Fibroblast of villous mesenchyme (primary cell): ENCODE data around the gene CACNA2D2. TPM values are rescaled to one million over a fixed set of nuclear protein-coding genes. Genes with fewer than 3 reads are reported as not detected.

Source experiments
- DNase-seq: peaks from one replicate; pipeline ENCODE4 v3.0.0-alpha.2; 2010; ENCODE audit warnings: low read depth
- H3K4me3 ChIP-seq: 2 replicates; pipeline ENCODE4 v1.5.1; 2011; ENCODE audit warnings: low read depth, mild to moderate bottlenecking, low read length
- CTCF ChIP-seq: IDR thresholded peaks from 2 replicates; pipeline ENCODE4 v1.5.1; 2012; ENCODE audit warnings: low read depth, mild to moderate bottlenecking, low read length; ENCODE audit not compliant: insufficient read depth
- total RNA-seq: library from RNA; depleted of rRNA; stranded (reverse); fragments of >200 nt; gene quantifications from 2 replicates; pipeline ENCODE4 v1.2.3, GENCODE V29; 2012

The CACNA2D2 gene
- total RNA-seq, 1 donor, result not detected

- no peak for TF ChIP-seq CTCF
- H3K4me3 ChIP-seq, result no peak overlapping the region
- no peak for DNase-seq
These were observed 28.1 kb downstream of the CACNA2D2 start for GRCh38 chr3:50475348-50475747.

- no peak for TF ChIP-seq CTCF
- H3K4me3 ChIP-seq, result no peak overlapping the region
- no peak for DNase-seq
These were observed 28.7 kb downstream of the CACNA2D2 start for GRCh38 chr3:50474717-50475116.

GRCh38 chr3:50473768-50474167 lies 29.7 kb downstream of the CACNA2D2 start:
- DNase-seq, result no peak
- H3K4me3 ChIP-seq, result no peak overlapping the region
- TF ChIP-seq CTCF, result no peak

- DNase-seq, result no peak
- H3K4me3 ChIP-seq, result no peak overlapping the region
- TF ChIP-seq CTCF, result no peak
These were observed 30.5 kb downstream of the CACNA2D2 start for GRCh38 chr3:50472958-50473357.

GRCh38 chr3:50470658-50471057 lies 32.8 kb downstream of the CACNA2D2 start:
- H3K4me3 ChIP-seq, result no peak overlapping the region
- no peak for TF ChIP-seq CTCF
- DNase-seq, result no peak

- DNase-seq, result no peak
- H3K4me3 ChIP-seq, result no peak overlapping the region
- TF ChIP-seq CTCF, result no peak
These were observed 35.5 kb downstream of the CACNA2D2 start for GRCh38 chr3:50467919-50468318.

- no peak overlapping the region for H3K4me3 ChIP-seq
- TF ChIP-seq CTCF, result no peak
- no peak for DNase-seq
These were observed 37.3 kb downstream of the CACNA2D2 start for GRCh38 chr3:50466177-50466576.
